Measurements from ENCODE around the gene VAMP1. TPM values are rescaled to one million over a fixed set of nuclear protein-coding genes. Genes with fewer than 3 reads are reported as not detected.
A peak's percentile ranks its signal among the peaks of the same experiment; 100 is the strongest.
"Not testable (repeated sequence)": the region's sequence is repeated elsewhere in the genome, so short reads cannot be mapped to it uniquely, and the experiment has no call there.

The VAMP1 gene
- total RNA-seq, 2 donors from 2014 or later: 1.7 to 3.6 TPM

- peak overlapping the region in 1 of 2 donors; percentile 70 for H3K4me3 ChIP-seq
- H3K9me3 ChIP-seq: no peaks in the 10 kb centered on the region
- H3K27me3 ChIP-seq: no peaks in the 10 kb centered on the region
- peaks cover 0 to 23% of the 10 kb centered on the region in 2 donors for H3K4me1 ChIP-seq
- no peak for DNase-seq (ENCODE audit: low spot score)
- peaks cover 28% of the 10 kb centered on the region for H3K36me3 ChIP-seq
- H3K27ac ChIP-seq: no peak overlapping the region
- TF ChIP-seq CTCF (IDR thresholded peaks at IDR 0.05): no peak
These were observed 24.5 kb upstream of the VAMP1 start for GRCh38 chr12:6494968-6495367.

GRCh38 chr12:6494258-6494743, 23.8 kb upstream of the VAMP1 start:
- Histone ChIP-seq H3K4me1 (peaks cover 0 to 23% of the 10 kb centered on the region in 2 donors), H3K27ac (peak overlapping the region; percentile 96 to 97), H3K36me3 (peaks cover 22% of the 10 kb centered on the region), H3K27me3 (no peaks in the 10 kb centered on the region), H3K4me3 (peak overlapping the region; percentile 51 to 70), H3K9me3 (no peaks in the 10 kb centered on the region)
- no peak for DNase-seq (ENCODE audit: low spot score)
- no peak for TF ChIP-seq CTCF (IDR thresholded peaks at IDR 0.05)

GRCh38 chr12:6493497-6494257, 23.2 kb upstream of the VAMP1 start, which contains the start of gene NCAPD2:
Gene NCAPD2, plus strand, starts transcription at chr12:6494102. Its CDS starts 997 bp downstream, at chr12:6495099.
- Histone ChIP-seq H3K27ac (peak within 1 kb of the TSS; percentile 96 to 97), H3K27me3 (no peaks in the 10 kb centered on the region), H3K4me1 (peaks cover 0 to 23% of the 10 kb centered on the region in 2 donors), H3K9me3 (no peaks in the 10 kb centered on the region), H3K36me3 (peaks cover 16% of the 10 kb centered on the region), H3K4me3 (peak within 1 kb of the TSS; percentile 51 to 70)
- DNase-seq (ENCODE audit: low spot score): peak; percentile 98
- TF ChIP-seq CTCF (IDR thresholded peaks at IDR 0.05): peak; percentile 31 to 52

GRCh38 chr12:6492838-6493496, 22.5 kb upstream of the VAMP1 start, which contains the start of gene MRPL51:
Gene MRPL51, minus strand, starts transcription at chr12:6493262. Its CDS starts 126 bp downstream, at chr12:6493136.
- Histone ChIP-seq H3K36me3 (peaks cover 16% of the 10 kb centered on the region), H3K27me3 (no peaks in the 10 kb centered on the region), H3K4me3 (peak within 1 kb of the TSS; percentile 51 to 70), H3K4me1 (peaks cover 0 to 23% of the 10 kb centered on the region in 2 donors), H3K27ac (peak within 1 kb of the TSS; percentile 96 to 97), H3K9me3 (no peaks in the 10 kb centered on the region)
- DNase-seq (ENCODE audit: low spot score): peak; percentile 92
- TF ChIP-seq CTCF (IDR thresholded peaks at IDR 0.05): no peak

- not testable (repeated sequence) for H3K4me3 ChIP-seq; H3K27ac ChIP-seq; H3K9me3 ChIP-seq; DNase-seq (ENCODE audit: low spot score); H3K36me3 ChIP-seq; H3K27me3 ChIP-seq
- H3K4me1 ChIP-seq: peaks cover 0 to 23% of the 10 kb centered on the region in 2 donors
These were observed 20.2 kb upstream of the VAMP1 start for GRCh38 chr12:6490673-6491072.

GRCh38 chr12:6489449-6489848, 19.0 kb upstream of the VAMP1 start:
- Histone ChIP-seq H3K4me1 (peaks cover 0 to 11% of the 10 kb centered on the region in 2 donors), H3K27ac (no peak overlapping the region), H3K9me3 (no peaks in the 10 kb centered on the region), H3K27me3 (no peaks in the 10 kb centered on the region), H3K36me3 (peaks cover 8% of the 10 kb centered on the region), H3K4me3 (no peak overlapping the region)
- TF ChIP-seq CTCF (IDR thresholded peaks at IDR 0.05): no peak
- no peak for DNase-seq (ENCODE audit: low spot score)
